ENCODE measurements around the gene HCK.
A peak's percentile ranks its signal among the peaks of the same experiment; 100 is the strongest.
"Not testable (repeated sequence)": the region's sequence is repeated elsewhere in the genome, so short reads cannot be mapped to it uniquely, and the experiment has no call there.

The HCK gene

GRCh38 chr20:32114305-32114960 lies 62.4 kb downstream of the HCK start:
- TF ChIP-seq, protein P1, sequence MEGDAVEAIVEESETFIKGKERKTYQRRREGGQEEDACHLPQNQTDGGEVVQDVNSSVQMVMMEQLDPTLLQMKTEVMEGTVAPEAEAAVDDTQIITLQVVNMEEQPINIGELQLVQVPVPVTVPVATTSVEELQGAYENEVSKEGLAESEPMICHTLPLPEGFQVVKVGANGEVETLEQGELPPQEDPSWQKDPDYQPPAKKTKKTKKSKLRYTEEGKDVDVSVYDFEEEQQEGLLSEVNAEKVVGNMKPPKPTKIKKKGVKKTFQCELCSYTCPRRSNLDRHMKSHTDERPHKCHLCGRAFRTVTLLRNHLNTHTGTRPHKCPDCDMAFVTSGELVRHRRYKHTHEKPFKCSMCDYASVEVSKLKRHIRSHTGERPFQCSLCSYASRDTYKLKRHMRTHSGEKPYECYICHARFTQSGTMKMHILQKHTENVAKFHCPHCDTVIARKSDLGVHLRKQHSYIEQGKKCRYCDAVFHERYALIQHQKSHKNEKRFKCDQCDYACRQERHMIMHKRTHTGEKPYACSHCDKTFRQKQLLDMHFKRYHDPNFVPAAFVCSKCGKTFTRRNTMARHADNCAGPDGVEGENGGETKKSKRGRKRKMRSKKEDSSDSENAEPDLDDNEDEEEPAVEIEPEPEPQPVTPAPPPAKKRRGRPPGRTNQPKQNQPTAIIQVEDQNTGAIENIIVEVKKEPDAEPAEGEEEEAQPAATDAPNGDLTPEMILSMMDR (IDR thresholded peaks at IDR 0.05; ENCODE audit: low read depth, low read length): no peak
- H3K4me3 ChIP-seq (replicated peaks in 1 of 2; ENCODE audit: low read depth in 2 of 2, low read length in 2 of 2): no peak overlapping the region
- DNase-seq (ENCODE audit: low read depth in 2 of 2): no peak

DNA sequence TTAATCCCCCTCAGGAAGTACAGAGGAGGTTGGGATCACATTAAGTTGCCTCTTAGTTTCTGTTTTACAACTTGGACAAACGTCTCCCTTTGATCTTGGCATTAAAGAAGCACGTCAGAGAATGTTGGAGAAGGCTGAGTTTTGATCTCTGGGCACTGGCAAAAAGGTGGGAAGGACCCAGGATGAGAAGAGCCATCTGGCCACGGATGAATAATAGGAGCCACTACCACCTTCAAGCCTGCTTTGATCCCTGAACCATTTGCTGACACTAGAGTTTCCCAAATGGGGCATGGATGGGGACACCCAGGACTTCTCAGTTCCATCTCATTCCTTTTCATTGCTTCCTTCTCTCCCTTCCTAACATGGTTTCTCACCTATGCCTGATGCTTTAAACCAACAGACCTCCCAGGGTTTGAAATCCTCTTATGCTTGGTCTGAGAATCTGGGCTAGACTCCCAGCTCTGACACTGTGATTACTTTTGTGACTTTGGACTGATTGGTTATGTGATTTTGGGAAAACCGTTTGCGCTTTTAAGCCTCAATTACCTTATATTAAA lies 63.2 kb downstream of the HCK start:
- no peak for DNase-seq (ENCODE audit: low read depth in 2 of 2)
- TF ChIP-seq, protein P1 (IDR thresholded peaks at IDR 0.05; ENCODE audit: low read depth, low read length): no peak
- H3K4me3 ChIP-seq (replicated peaks in 1 of 2; ENCODE audit: low read depth in 2 of 2, low read length in 2 of 2): no peak overlapping the region

GRCh38 chr20:32116079-32116521 lies 64.1 kb downstream of the HCK start:
- TF ChIP-seq, protein P1 (IDR thresholded peaks at IDR 0.05; ENCODE audit: low read depth, low read length): no peak
- peak in 1 of 2 donors; percentile 48 for DNase-seq (ENCODE audit: low read depth in 2 of 2)
- H3K4me3 ChIP-seq (replicated peaks in 1 of 2; ENCODE audit: low read depth in 2 of 2, low read length in 2 of 2): no peak overlapping the region

DNA sequence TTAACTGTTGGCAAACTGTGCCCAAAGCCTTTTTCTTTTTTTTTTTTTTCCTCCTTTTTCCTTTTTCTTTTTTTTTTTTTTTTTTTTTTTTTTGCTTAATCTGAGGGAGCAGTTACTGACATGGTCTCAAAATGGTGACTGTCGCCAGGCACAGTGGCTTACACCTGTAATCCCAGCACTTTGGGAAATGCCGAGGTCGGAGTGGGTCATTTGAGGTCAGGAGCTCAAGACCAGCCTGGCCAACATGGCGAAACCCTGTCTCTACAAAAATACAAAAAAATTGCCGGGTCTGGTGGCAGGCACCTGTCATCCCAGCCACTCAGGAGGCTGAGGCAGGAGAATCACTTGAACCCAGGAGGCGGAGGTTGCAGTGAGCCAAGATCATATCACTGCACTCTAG lies 64.8 kb downstream of the HCK start:
- not testable (repeated sequence) for H3K4me3 ChIP-seq (replicated peaks in 1 of 2; ENCODE audit: low read depth in 2 of 2, low read length in 2 of 2); DNase-seq (ENCODE audit: low read depth in 2 of 2)

DNA sequence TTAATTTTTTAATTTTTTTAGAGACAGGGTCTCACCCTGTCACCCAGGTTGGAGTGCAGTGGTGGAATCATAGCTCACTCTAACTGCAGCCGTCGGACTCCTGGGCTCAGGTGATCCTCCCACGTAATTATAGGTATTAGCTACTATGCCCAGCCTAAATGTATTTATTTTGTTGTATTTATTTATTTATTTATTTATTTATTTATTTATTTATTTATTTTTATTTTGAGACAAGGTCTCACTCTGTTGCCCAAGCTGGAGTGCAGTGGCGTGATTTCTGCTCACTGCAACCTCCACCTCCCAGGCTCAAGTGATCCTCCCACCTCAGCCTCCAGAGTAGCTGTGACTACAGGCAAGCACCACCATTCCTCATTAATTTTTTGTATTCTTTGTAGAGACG lies 66.4 kb downstream of the HCK start:
- not testable (repeated sequence) for H3K4me3 ChIP-seq (replicated peaks in 1 of 2; ENCODE audit: low read depth in 2 of 2, low read length in 2 of 2); DNase-seq (ENCODE audit: low read depth in 2 of 2)

DNA sequence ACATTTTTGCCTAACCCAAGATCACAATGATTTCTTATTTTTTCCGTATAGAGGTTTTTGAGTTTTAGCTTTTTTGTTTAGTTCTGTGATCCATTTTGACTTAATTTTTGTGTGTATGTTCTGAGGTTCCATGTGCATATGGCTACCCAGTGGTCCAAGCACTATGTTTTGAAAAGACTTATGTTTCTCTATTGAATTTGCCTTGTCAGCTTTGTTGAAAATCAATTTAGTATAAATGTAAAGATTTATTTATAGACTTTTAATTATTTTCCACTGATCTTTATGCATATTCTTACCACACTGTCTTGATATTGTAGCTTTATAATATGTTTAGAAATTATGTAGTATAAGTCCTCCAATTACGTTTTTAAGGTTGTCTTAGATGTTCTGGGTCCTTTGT lies 67.7 kb downstream of the HCK start:
- DNase-seq (ENCODE audit: low read depth in 2 of 2): no peak
- no peak overlapping the region for H3K4me3 ChIP-seq (replicated peaks in 1 of 2; ENCODE audit: low read depth in 2 of 2, low read length in 2 of 2)
- TF ChIP-seq, protein P1 (IDR thresholded peaks at IDR 0.05; ENCODE audit: low read depth, low read length): no peak

- not testable (repeated sequence) for DNase-seq (ENCODE audit: low read depth in 2 of 2); H3K4me3 ChIP-seq (replicated peaks in 1 of 2; ENCODE audit: low read depth in 2 of 2, low read length in 2 of 2)
These were observed 69.9 kb downstream of the HCK start for GRCh38 chr20:32121908-32122307.

DNA sequence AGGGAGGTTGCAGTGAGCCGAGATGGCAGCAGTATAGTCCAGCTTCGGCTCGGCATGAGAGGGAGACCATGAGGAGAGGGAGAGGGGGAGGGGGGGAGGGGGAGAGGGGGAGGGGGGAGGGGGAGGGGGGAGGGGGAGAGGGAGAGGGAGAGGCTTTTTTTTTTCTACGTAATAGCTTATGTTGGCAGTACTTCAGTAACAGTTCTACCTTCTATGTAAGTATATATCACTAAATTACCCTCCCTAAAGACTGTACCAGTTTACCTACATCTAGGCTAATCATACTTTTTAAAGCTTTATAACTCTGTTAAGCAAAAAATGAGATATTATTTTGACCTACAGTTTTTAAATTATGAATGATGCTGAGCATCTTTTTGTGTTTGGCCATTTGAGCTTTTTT lies 71.0 kb downstream of the HCK start:
- no peak for DNase-seq (ENCODE audit: low read depth in 2 of 2)
- TF ChIP-seq, protein P1 (IDR thresholded peaks at IDR 0.05; ENCODE audit: low read depth, low read length): no peak

More for the DNA sequence above, 71.0 kb downstream of the HCK start:
- no peak overlapping the region for H3K4me3 ChIP-seq (replicated peaks in 1 of 2; ENCODE audit: low read depth in 2 of 2, low read length in 2 of 2)
